Muscle of leg (tissue), 11 donors: ENCODE data around the gene DYSF. TPM values are rescaled to one million over a fixed set of nuclear protein-coding genes. Genes with fewer than 3 reads are reported as not detected.

Source experiments
- DNase-seq: peaks from one replicate; pipeline ENCODE4 v3.0.0; 2013
- H3K27ac ChIP-seq: one replicate; pipeline ENCODE4 v1.5.1; 2013; ENCODE audit warnings: mild to moderate bottlenecking, low read length, control low read depth
- H3K27me3 ChIP-seq: one replicate; pipeline ENCODE4 v1.6.1; 2013; ENCODE audit warnings: low read length; ENCODE audit not compliant: control insufficient read depth, insufficient read depth
- H3K36me3 ChIP-seq: one replicate; pipeline ENCODE4 v1.6.1; 2013; ENCODE audit warnings: low read length; ENCODE audit not compliant: control insufficient read depth, insufficient read depth
- H3K4me1 ChIP-seq: one replicate; pipeline ENCODE4 v1.6.1; 2013; ENCODE audit warnings: low read length; ENCODE audit not compliant: control insufficient read depth, insufficient read depth
- H3K4me3 ChIP-seq: one replicate; pipeline ENCODE4 v1.5.1; 2013; ENCODE audit warnings: low read length, control low read depth
- H3K9me3 ChIP-seq: replicated peaks from 2 replicates; pipeline ENCODE4 v1.6.1; 2013; ENCODE audit warnings: low read depth, low read length; ENCODE audit not compliant: control insufficient read depth
- WGBS: methylation state at CpG from one replicate; pipeline ENCODE4 v1.1.5; 2013; ENCODE audit warnings: missing lambda C conversion rate; ENCODE audit not compliant: insufficient coverage; 5-methylcytosine and 5-hydroxymethylcytosine counted together
- polyA plus RNA-seq, 8 donors: library from polyadenylated mRNA; unstranded; fragments of 120-200 nt; gene quantifications; one replicate each; pipeline versions ENCODE4 v1.2.1 to v1.2.3, GENCODE V29; 2013; ENCODE audit warnings: inconsistent platforms in 1 of 8, low replicate concordance in 1 of 8; ENCODE audit not compliant: insufficient read length in 8 of 8, insufficient read depth in 1 of 8
- total RNA-seq: library from RNA; stranded (reverse); fragments of 120-200 nt; gene quantifications from one replicate; pipeline ENCODE4 v1.2.4, GENCODE V29; 2013

DYSF gene
- total and polyA plus RNA-seq, 9 donors, result 51.6 to 152 (median 106) TPM

DNA sequence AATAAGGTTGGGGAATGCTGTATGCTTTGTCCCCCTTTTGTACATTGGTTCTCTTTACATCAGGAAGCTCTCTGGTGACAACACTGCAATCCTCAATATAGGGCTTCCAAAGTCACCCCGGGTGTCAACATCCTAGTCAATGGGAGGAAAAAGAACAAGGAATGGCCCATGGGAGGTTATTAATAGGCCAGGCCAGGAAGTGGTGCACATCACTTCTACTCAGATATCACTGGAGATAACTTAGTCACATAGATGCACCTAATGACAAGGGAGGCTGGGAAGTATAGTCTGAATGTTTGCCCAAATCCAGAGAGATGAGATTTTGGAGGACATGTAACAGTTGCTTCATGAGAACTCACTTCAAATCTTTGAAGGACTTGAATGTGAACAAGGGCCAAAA is 274.7 kb downstream of the DYSF start:
- H3K9me3 ChIP-seq, result peaks cover 2% of the 10 kb centered on the region
- WGBS, result no CpG with 5 or more reads among the region's 1 CpG
- no peaks in the 10 kb centered on the region for H3K36me3 ChIP-seq
- no peak for DNase-seq
- H3K4me1 ChIP-seq, result no peaks in the 10 kb centered on the region
- no peak overlapping the region for H3K4me3 ChIP-seq
- H3K27me3 ChIP-seq, result peaks cover 6% of the 10 kb centered on the region
- no peak overlapping the region for H3K27ac ChIP-seq

DNA sequence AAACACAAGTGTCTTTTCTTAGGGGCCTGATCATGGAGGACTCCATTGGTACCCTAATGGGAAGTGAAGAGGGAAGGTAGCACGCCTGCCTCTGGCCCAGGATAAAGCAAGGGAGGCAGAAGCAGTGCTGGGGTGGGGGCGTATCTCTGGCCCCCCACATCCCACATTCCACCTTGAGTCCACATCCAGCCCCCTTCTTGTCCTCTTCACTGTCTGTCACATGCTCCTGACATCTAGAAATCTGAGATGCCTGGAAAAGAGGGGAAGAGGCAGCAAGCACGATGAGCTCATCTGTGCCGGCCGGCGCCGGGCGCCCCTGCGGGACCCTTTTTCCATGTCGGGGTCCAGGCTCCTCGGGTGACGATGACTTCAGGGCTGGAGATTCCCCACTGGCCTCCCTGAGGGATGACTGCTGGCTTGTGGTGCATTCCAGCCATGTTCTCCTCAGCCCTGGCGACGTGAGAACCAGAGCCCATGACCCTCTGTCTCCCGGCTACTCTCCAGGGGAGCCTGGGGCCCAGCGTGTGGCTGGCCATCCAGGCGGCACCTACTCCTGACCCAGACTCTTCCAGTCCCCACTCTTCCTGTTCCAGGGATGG is 277.5 kb downstream of the DYSF start:
- no peaks in the 10 kb centered on the region for H3K36me3 ChIP-seq
- no peak for DNase-seq
- peaks cover under 1% of the 10 kb centered on the region for H3K4me1 ChIP-seq
- H3K27ac ChIP-seq, result no peak overlapping the region
- H3K9me3 ChIP-seq, result no peaks in the 10 kb centered on the region
- H3K4me3 ChIP-seq, result no peak overlapping the region
- peaks cover 6% of the 10 kb centered on the region for H3K27me3 ChIP-seq
- WGBS, result 75% methylated on average over 12 of the region's 17 CpGs

DNA sequence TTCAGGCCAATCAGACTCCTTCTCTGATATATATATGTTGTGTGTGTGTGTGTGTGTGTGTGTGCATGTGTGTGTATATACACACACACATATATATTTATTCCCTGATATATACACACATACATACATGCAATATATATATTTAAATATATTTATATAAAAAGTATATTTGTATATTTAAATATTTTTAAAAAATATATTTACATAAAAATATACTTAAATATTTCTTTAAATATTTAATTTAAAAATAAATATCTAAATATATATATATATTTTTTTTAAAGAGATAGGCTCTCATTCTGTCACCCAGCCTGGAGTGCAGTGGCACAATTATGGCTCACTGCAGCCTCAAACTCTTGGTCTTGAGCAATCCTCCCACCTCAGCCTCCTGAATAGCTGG is 281.3 kb downstream of the DYSF start:
- Histone ChIP-seq H3K27ac (no peak overlapping the region), H3K27me3 (peaks cover 6% of the 10 kb centered on the region), H3K9me3 (no peaks in the 10 kb centered on the region), H3K4me3 (no peak overlapping the region), H3K36me3 (no peaks in the 10 kb centered on the region), H3K4me1 (peaks cover 10% of the 10 kb centered on the region)
- DNase-seq, result no peak

DNA sequence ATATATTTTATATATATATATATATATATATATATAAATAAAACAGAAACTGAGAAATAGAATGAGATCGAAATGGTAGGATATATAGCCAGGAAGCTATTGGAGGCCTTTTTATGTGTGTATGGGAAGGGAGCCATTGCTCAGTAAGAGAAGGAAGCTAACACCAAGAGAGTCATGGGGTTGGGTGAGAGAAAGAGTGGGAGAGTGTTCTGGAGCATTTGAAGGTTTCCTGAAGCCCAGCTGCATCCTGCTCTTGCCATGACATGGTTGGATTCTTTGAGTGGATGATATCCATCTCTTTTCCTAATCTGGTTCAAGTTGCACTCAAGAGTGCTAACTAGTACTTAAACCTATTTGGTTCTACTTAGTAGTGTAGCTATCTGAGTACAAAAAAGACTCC is 282.3 kb downstream of the DYSF start:
- Histone ChIP-seq H3K4me3 (no peak overlapping the region), H3K9me3 (no peaks in the 10 kb centered on the region), H3K4me1 (peaks cover 10% of the 10 kb centered on the region), H3K36me3 (no peaks in the 10 kb centered on the region), H3K27ac (no peak overlapping the region), H3K27me3 (peaks cover 4% of the 10 kb centered on the region)
- WGBS, result no CpG with 5 or more reads among the region's 1 CpG
- no peak for DNase-seq

Other genes with a start within 250 kb of the DYSF start
- gene PAIP2B, start 226.5 kb upstream of the DYSF start, total RNA-seq, result 5.9 TPM
- gene PAIP2B, start 226.5 kb upstream of the DYSF start, polyA plus RNA-seq, result 1 to 10 TPM; 3.3 to 6.2 (median 4.0) TPM
- gene ZNF638, start 121.8 kb upstream of the DYSF start, total RNA-seq, result 150 TPM
- gene ZNF638, start 121.8 kb upstream of the DYSF start, polyA plus RNA-seq, result 100 to 1,000 TPM in 4 of 8 donors, 10 to 100 TPM in 4; 76.0 to 111 (median 99.1) TPM